ENCODE data around the gene ATP2A2.

Gene ATP2A2

DNA sequence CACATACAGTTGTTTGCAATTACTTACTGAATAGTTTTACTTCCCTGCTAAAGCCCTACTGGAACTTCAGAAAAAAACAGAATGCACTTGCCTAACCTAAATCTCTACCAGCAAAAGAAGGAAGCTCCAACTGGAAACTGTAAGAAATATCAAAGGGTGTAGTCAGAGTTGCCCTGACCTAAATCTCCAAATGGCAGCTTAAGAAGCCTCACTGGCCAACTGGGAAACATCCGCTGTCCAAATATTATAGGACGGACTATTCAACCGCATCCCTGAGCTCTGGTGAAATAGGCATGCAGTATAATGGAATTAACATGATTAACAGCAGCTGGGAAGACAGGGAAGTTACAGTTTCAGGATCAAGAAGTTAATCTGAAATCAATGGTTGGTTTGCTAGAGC lies 98.2 kb downstream of the ATP2A2 start:
- Histone ChIP-seq H3K4me1 (ENCODE audit: control insufficient read depth, insufficient read depth, low read length, unreplicated experiment) (no peaks in the 10 kb centered on the region), H3K27me3 (ENCODE audit: insufficient read depth, low read length) (no peaks in the 10 kb centered on the region), H3K27ac (ENCODE audit: low read depth, low read length) (no peak overlapping the region), H3K79me2 (ENCODE audit: control insufficient read depth, insufficient read depth, low read length, unreplicated experiment) (peaks cover 2% of the 10 kb centered on the region), H3K36me3 (ENCODE audit: insufficient read depth, low read length) (peaks cover 34% of the 10 kb centered on the region), H2AFZ (ENCODE audit: low read length, unreplicated experiment) (no peak overlapping the region), H3K4me3 (ENCODE audit: low read depth, low read length) (no peak overlapping the region)

DNA sequence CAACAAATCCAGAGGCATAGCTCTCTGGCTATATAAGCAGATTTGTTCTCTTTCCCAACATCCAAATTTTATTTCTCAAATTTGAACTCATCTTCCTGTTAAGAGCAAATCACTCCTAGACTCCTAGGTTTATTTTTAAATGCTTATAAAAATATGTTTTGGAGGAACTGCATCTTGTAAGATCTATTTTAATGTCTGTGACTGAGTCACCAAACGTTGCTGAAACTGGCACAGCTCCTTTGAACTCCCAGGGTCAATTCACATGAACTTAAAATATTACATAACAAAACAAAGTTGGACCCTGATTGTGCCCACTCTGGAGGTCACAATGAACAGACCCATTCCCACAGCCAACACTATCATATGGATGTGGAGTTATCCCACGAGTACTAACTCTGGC lies 98.6 kb downstream of the ATP2A2 start:
- Histone ChIP-seq H2AFZ (ENCODE audit: low read length, unreplicated experiment) (no peak overlapping the region), H3K27ac (ENCODE audit: low read depth, low read length) (no peak overlapping the region), H3K27me3 (ENCODE audit: insufficient read depth, low read length) (no peaks in the 10 kb centered on the region), H3K79me2 (ENCODE audit: control insufficient read depth, insufficient read depth, low read length, unreplicated experiment) (peaks cover 2% of the 10 kb centered on the region), H3K4me1 (ENCODE audit: control insufficient read depth, insufficient read depth, low read length, unreplicated experiment) (peaks cover 3% of the 10 kb centered on the region), H3K36me3 (ENCODE audit: insufficient read depth, low read length) (peaks cover 34% of the 10 kb centered on the region), H3K4me3 (ENCODE audit: low read depth, low read length) (no peak overlapping the region)

DNA sequence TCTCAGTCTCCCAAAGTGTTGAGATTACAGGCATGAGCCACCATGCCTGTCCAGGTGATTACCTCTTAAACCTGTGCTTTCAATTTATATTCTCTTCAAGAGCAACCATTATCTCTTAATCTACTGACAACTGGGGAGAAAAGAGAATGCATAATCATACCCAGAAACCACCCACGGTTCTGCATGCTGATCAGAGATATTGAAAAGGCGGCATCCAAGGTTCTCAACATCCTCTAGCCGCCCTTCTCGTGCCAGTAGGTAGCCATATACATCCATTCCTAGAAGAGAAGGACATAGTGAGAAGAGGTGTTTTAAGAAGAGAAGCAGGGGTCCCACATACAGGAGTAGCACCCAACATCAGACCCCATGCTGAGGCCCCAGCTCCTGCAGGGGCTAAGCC lies 101.6 kb downstream of the ATP2A2 start:
- Histone ChIP-seq H3K79me2 (ENCODE audit: control insufficient read depth, insufficient read depth, low read length, unreplicated experiment) (peaks cover 2% of the 10 kb centered on the region), H3K4me1 (ENCODE audit: control insufficient read depth, insufficient read depth, low read length, unreplicated experiment) (peaks cover 6% of the 10 kb centered on the region), H3K27ac (ENCODE audit: low read depth, low read length) (no peak overlapping the region), H3K36me3 (ENCODE audit: insufficient read depth, low read length) (peaks cover 33% of the 10 kb centered on the region), H3K27me3 (ENCODE audit: insufficient read depth, low read length) (no peaks in the 10 kb centered on the region), H3K4me3 (ENCODE audit: low read depth, low read length) (no peak overlapping the region), H2AFZ (ENCODE audit: low read length, unreplicated experiment) (no peak overlapping the region)
